H1 (cell line): ENCODE results near the gene OXCT2. TPM values are rescaled to one million over a fixed set of nuclear protein-coding genes. Genes with fewer than 3 reads are reported as not detected.

Experiments used
- BCL11A ChIP-seq, 2 experiments: IDR thresholded peaks; one replicate each; pipeline ENCODE4 v1.6.1; 2011; ENCODE audit warnings: low read depth in 2 of 2, low read length in 2 of 2, mild to moderate bottlenecking in 2 of 2
- HDAC2 ChIP-seq, 2 experiments: fragments of 300-600 bp in 1 of 2; sonication (generic) in 1 of 2; IDR thresholded peaks; 2 replicates each; pipeline ENCODE4 v1.6.1; 2011 to 2012; ENCODE audit warnings: low read depth in 2 of 2, low read length in 2 of 2, mild to moderate bottlenecking in 2 of 2, moderate library complexity in 2 of 2, borderline replicate concordance in 1 of 2, inconsistent platforms in 1 of 2
- KDM5A ChIP-seq: fragments of 200-600 bp; IDR thresholded peaks from 2 replicates; pipeline ENCODE4 v1.7.1; 2012; ENCODE audit warnings: mild to moderate bottlenecking, low read length, inconsistent platforms, mixed read lengths
- RBBP5 ChIP-seq: IDR thresholded peaks from 2 replicates; pipeline ENCODE4 v1.7.1; 2012; ENCODE audit warnings: low read depth, mild to moderate bottlenecking, inconsistent platforms, low read length, moderate library complexity, borderline replicate concordance
- RFX5 ChIP-seq: IDR thresholded peaks from 2 replicates; pipeline ENCODE4 v1.6.1; 2011; ENCODE audit warnings: low read depth, low read length, improper control_type of control experiment, borderline replicate concordance
- SP2 ChIP-seq: IDR thresholded peaks from 2 replicates; pipeline ENCODE4 v1.6.1; 2012; ENCODE audit warnings: mild to moderate bottlenecking, low read length, inconsistent platforms
- polyA plus RNA-seq, 7 experiments: library from polyadenylated mRNA; depleted of rRNA in 3 of 7; stranded (reverse) in 5 of 7; unstranded in 2 of 7; fragments of >200 nt in 5 of 7; fragments of 200-250 nt in 2 of 7; gene quantifications; 1 replicate in 5 of 7; 2 replicates in 1 of 7; 4 replicates in 1 of 7; pipeline versions ENCODE4 v1.2.1 to v1.2.3, GENCODE V29; 2011 to 2013; ENCODE audit warnings: missing spikeins in 2 of 7, mixed read lengths in 2 of 7
- total RNA-seq: library from RNA; stranded (reverse); fragmentation: NEBNext Ultra II Directional; extraction: Animal tissue kit (Norgen Biotek cat#: 25700); gene quantifications from 2 replicates; pipeline ENCODE4 v1.2.1, GENCODE V29; 2021

OXCT2 gene
- total and polyA plus RNA-seq, 2 of the 8 experiments (the other 6 are each of a cell fraction or from before 2014, with no cell fraction given) = 2.6 to 2.9 TPM

DNA sequence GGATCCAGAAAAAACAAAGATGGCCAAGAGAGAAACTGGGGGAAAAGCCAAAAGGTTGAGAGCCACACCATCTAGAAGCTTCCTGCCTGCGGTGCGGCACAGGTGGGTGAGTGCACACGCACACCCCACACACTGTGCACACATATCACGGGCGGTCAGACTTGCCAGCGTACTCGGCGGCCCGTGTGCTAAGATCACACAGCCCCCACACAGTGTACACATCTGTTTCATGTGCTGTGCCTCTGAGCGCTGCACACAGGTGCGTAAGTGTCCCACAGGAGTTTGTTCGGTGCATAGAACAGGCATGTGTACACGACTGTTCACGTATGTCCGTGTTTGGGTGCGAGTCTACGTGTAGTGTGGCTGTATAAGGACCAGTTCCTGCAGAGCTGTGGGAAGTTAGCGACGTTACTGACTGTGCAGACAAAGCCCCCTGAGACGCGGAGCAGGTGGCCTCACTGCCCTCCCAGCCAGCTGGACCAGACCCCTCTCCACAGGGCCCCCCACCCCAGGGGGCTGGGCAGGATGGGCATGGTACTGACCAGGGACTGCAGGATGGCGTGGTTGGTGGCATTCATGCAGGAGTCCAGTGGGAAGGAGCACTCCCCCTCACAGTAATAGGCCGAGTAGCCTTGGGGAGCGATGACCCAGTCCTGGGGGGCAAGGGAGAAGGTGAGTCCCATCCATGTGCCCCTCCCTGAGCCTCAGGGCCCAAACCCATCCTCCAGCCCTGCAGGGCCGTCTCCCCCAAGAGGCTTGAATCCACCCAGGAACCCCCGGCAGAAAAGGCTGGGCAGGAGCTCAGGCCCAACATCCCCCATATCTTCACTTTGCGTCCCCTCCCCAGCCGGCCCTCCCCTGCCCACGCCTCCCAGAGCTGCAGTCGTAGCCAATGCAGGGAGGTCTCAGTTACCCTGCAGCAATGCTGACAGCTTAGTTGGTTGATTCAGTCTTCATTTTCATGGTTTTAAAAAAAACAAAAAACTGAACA is 8.3 kb downstream of the OXCT2 start (continued):
- TF ChIP-seq BCL11A (IDR thresholded peaks at IDR 0.05; ENCODE audit: low read depth in 2 of 2, low read length in 2 of 2) = no peak
- TF ChIP-seq KDM5A = no peak
- TF ChIP-seq HDAC2 (IDR thresholded peaks at IDR 0.05; ENCODE audit: borderline replicate concordance in 1 of 2, low read depth in 2 of 2, low read length in 2 of 2) = no peak
- no peak for TF ChIP-seq RFX5
- no peak for TF ChIP-seq RBBP5
- TF ChIP-seq SP2 = no peak
- TF ChIP-seq, all 59 proteins: peak for 0
